Trophoblast cell (in vitro differentiated cells and primary cell): ENCODE data around the gene TLE1.

Source experiments
- DNase-seq, 2 donors: peaks; one replicate each; pipeline ENCODE4 v3.0.0-alpha.2; 2016
- H2AFZ ChIP-seq: 2 replicates; pipeline ENCODE4 v1.6.1; 2013; ENCODE audit warnings: low read length, moderate library complexity, mild to moderate bottlenecking; ENCODE audit not compliant: insufficient read depth, poor library complexity
- H2AK5ac ChIP-seq: 2 replicates; pipeline ENCODE4 v1.6.1; 2013; ENCODE audit warnings: mild to moderate bottlenecking, low read length
- H2BK120ac ChIP-seq: 2 replicates; pipeline ENCODE4 v1.6.1; 2013; ENCODE audit warnings: low read length, mild to moderate bottlenecking, moderate library complexity; ENCODE audit not compliant: insufficient read depth, poor library complexity
- H2BK12ac ChIP-seq: 2 replicates; pipeline ENCODE4 v1.6.1; 2013; ENCODE audit warnings: mild to moderate bottlenecking, low read length, moderate library complexity
- H2BK5ac ChIP-seq: 2 replicates; pipeline ENCODE4 v1.6.1; 2013; ENCODE audit warnings: low read length, low read depth, moderate library complexity, mild to moderate bottlenecking; ENCODE audit not compliant: poor library complexity
- H3K14ac ChIP-seq: 2 replicates; pipeline ENCODE4 v1.6.1; 2013; ENCODE audit warnings: mild to moderate bottlenecking, low read length
- H3K18ac ChIP-seq: 2 replicates; pipeline ENCODE4 v1.6.1; 2013; ENCODE audit warnings: mild to moderate bottlenecking, low read length
- H3K23ac ChIP-seq: 2 replicates; pipeline ENCODE4 v1.6.1; 2013; ENCODE audit warnings: low read length
- H3K27ac ChIP-seq: 2 replicates; pipeline ENCODE4 v1.5.1; 2013; ENCODE audit warnings: low read depth, mild to moderate bottlenecking, inconsistent platforms, low read length, moderate library complexity
- H3K27me3 ChIP-seq: 2 replicates; pipeline ENCODE4 v1.6.1; 2013; ENCODE audit warnings: inconsistent platforms, mild to moderate bottlenecking, low read length, moderate library complexity; ENCODE audit not compliant: insufficient read depth
- H3K36me3 ChIP-seq, 2 experiments: 1 replicate in 1 of 2; 2 replicates in 1 of 2; pipeline ENCODE4 v1.6.1; 2013; ENCODE audit warnings: low read length in 2 of 2, mild to moderate bottlenecking in 2 of 2, moderate library complexity in 1 of 2; ENCODE audit not compliant: insufficient read depth in 2 of 2, control insufficient read depth in 1 of 2
- H3K4ac ChIP-seq: 2 replicates; pipeline ENCODE4 v1.6.1; 2013; ENCODE audit warnings: low read depth, mild to moderate bottlenecking, low read length, moderate library complexity
- H3K4me1 ChIP-seq, 2 experiments: 1 replicate in 1 of 2; 2 replicates in 1 of 2; pipeline ENCODE4 v1.6.1; 2013; ENCODE audit warnings: low read length in 2 of 2, mild to moderate bottlenecking in 2 of 2, moderate library complexity in 1 of 2; ENCODE audit not compliant: insufficient read depth in 2 of 2, control insufficient read depth in 1 of 2
- H3K4me2 ChIP-seq: 2 replicates; pipeline ENCODE4 v1.6.1; 2013; ENCODE audit warnings: inconsistent platforms, mild to moderate bottlenecking, low read length, moderate library complexity
- H3K4me3 ChIP-seq: 2 replicates; pipeline ENCODE4 v1.5.1; 2013; ENCODE audit warnings: mild to moderate bottlenecking, low read depth, low read length, inconsistent platforms
- H3K79me1 ChIP-seq: one replicate; pipeline ENCODE4 v1.6.1; 2013; ENCODE audit warnings: low read length
- H3K79me2 ChIP-seq: 2 replicates; pipeline ENCODE4 v1.6.1; 2013; ENCODE audit warnings: low read length, mild to moderate bottlenecking; ENCODE audit not compliant: control insufficient read depth, insufficient read depth, poor library complexity
- H3K9ac ChIP-seq: 2 replicates; pipeline ENCODE4 v1.6.1; 2013; ENCODE audit warnings: mild to moderate bottlenecking, low read length
- H3K9me3 ChIP-seq: 2 replicates; pipeline ENCODE4 v1.6.1; 2013; ENCODE audit warnings: low read depth, mild to moderate bottlenecking, control low read depth, inconsistent platforms, low read length; ENCODE audit not compliant: insufficient read depth
- H4K12ac ChIP-seq: 2 replicates; pipeline ENCODE4 v1.6.1; 2013; ENCODE audit warnings: low read depth, mild to moderate bottlenecking, low read length, moderate library complexity
- H4K8ac ChIP-seq: 2 replicates; pipeline ENCODE4 v1.6.1; 2013; ENCODE audit warnings: low read depth, mild to moderate bottlenecking, low read length, moderate library complexity
- H4K91ac ChIP-seq: one replicate; pipeline ENCODE4 v1.6.1; 2013; ENCODE audit warnings: low read depth, mild to moderate bottlenecking, low read length, moderate library complexity
- WGBS: extraction: QIAGEN DNeasy Blood & Tissue Kit; methylation state at CpG from one replicate; pipeline ENCODE4 v1.1.7; 2013; ENCODE audit warnings: missing lambda C conversion rate; ENCODE audit not compliant: insufficient read length, insufficient coverage; ENCODE audit errors: extremely low coverage; 5-methylcytosine and 5-hydroxymethylcytosine counted together

The TLE1 gene

DNA sequence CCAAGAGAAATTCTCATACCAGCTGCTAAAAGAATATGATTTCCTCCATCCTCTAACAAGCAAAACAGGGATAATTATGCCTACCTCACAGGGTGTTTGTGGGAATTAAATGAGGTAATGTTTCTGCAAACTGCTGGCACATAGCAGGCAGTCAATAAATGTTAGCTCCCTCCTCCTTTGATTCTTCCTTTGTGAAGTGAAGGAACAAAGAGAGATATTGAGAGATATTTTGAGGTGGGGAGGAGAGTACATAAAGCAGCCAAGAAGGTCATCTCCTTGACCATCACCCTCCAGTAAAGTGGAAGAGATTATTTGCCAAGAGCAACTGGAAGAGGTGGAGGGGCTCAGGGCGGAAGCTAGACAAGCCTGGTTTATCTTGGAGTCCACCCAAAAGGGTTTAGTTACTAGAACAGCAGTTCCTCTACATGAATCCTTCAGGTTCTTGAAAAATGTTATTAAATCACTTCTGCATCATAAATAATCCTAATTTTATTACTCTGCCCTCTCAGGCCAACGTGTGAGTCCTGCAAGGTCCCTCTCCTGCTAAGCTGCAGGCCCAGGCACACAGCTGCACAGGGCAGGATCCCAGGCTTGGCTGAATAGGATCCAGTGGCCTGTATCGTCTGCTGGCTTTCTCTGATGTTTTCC is 35.0 kb upstream of the TLE1 start:
- no CpG with 5 or more reads among the region's 3 CpGs for WGBS
- no peaks in the 10 kb centered on the region for H3K79me2 ChIP-seq
- DNase-seq = no peak
- H2BK120ac ChIP-seq = no peak overlapping the region
- no peak overlapping the region for H3K18ac ChIP-seq
- H3K79me1 ChIP-seq = no peaks in the 10 kb centered on the region
- no peak overlapping the region for H4K91ac ChIP-seq
- H3K9ac ChIP-seq = no peak overlapping the region
- peaks cover 2% of the 10 kb centered on the region for H3K9me3 ChIP-seq
- H4K12ac ChIP-seq = no peak overlapping the region
- no peak overlapping the region for H3K4me3 ChIP-seq
- H3K4me2 ChIP-seq = no peak overlapping the region
- no peak overlapping the region for H2BK5ac ChIP-seq
- H2AK5ac ChIP-seq = no peak overlapping the region
- no peak overlapping the region for H3K27ac ChIP-seq
- H3K36me3 ChIP-seq = peaks cover 0 to 2% of the 10 kb centered on the region in 2 experiments
- H3K27me3 ChIP-seq = no peaks in the 10 kb centered on the region
- H3K4ac ChIP-seq = no peak overlapping the region
- no peak overlapping the region for H2BK12ac ChIP-seq
- H3K23ac ChIP-seq = no peak overlapping the region
- no peaks in the 10 kb centered on the region for H3K4me1 ChIP-seq
- no peak overlapping the region for H4K8ac ChIP-seq
- H3K14ac ChIP-seq = no peak overlapping the region
- H2AFZ ChIP-seq = no peak overlapping the region

DNA sequence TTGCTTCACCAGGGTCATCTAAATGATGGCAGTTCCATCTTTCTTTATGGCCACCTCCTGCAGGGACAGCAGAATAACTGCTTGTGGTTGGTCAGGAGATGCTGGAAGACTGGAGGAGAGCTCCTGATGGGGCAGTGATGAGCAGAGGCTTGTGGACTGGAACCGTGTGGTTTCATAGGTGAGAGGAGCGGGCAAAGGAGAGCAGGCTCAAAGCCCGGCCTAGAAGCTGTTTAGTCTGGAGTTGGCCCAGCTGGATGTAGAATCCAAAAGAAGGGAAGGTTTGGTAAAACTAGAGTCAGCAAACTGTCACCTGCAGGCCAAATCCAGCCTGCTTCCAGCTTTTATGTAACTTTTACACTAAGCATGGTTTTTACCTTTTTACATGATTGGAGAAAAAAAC is 32.9 kb upstream of the TLE1 start:
- H2AFZ ChIP-seq = no peak overlapping the region
- H3K18ac ChIP-seq = no peak overlapping the region
- no peaks in the 10 kb centered on the region for H3K79me1 ChIP-seq
- no peak overlapping the region for H2BK120ac ChIP-seq
- no peak overlapping the region for H4K8ac ChIP-seq
- H3K14ac ChIP-seq = no peak overlapping the region
- H2BK5ac ChIP-seq = no peak overlapping the region
- H3K27ac ChIP-seq = no peak overlapping the region
- H3K4ac ChIP-seq = no peak overlapping the region
- H3K9me3 ChIP-seq = peaks cover 3% of the 10 kb centered on the region
- peaks cover 0 to 2% of the 10 kb centered on the region in 2 experiments for H3K4me1 ChIP-seq
- no peak overlapping the region for H3K4me3 ChIP-seq
- no peak overlapping the region for H2AK5ac ChIP-seq
- H3K4me2 ChIP-seq = no peak overlapping the region
- H3K23ac ChIP-seq = no peak overlapping the region
- no CpG with 5 or more reads among the region's 3 CpGs for WGBS
- DNase-seq = no peak
- no peaks in the 10 kb centered on the region for H3K79me2 ChIP-seq
- H3K27me3 ChIP-seq = no peaks in the 10 kb centered on the region
- H3K9ac ChIP-seq = no peak overlapping the region
- H4K91ac ChIP-seq = no peak overlapping the region
- H2BK12ac ChIP-seq = no peak overlapping the region
- H3K36me3 ChIP-seq = peaks cover 0 to 2% of the 10 kb centered on the region in 2 experiments
- no peak overlapping the region for H4K12ac ChIP-seq

DNA sequence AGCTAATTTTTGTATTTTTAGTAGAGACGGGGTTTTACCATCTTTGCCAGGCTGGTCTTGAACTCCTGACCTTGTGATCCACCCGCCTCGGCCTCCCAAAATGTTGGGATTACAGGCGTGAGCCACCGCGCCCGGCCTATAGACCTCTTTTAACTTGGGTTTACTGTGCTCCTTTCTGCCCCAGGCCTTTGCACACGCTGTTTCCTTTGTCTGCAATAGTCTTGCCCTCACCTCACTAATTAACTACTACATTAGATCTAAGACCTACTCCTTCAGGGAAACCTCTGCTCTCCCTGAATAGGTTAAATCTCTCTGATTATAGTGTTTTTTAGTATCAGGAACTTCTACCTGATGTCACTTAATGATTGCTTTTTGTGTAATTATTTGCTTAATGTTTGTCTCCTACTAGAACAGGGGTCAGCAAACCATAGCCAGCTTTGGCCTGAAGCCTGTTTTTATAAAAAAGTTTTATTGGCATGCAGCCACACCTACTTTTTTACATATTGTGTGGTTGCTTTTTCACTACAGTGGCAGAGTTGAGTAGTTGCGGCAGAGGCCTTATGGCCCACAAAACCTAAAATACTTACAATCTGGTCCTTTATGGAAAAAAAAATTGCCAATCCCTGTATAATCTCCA is 31.2 kb upstream of the TLE1 start:
- no peaks in the 10 kb centered on the region for H3K79me2 ChIP-seq
- no peak overlapping the region for H2AK5ac ChIP-seq
- H2BK120ac ChIP-seq = no peak overlapping the region
- no peak overlapping the region for H3K18ac ChIP-seq
- H2BK5ac ChIP-seq = no peak overlapping the region
- no peak overlapping the region for H3K23ac ChIP-seq
- no peak overlapping the region for H3K4ac ChIP-seq
- H4K8ac ChIP-seq = no peak overlapping the region
- no peak overlapping the region for H3K9ac ChIP-seq
- no peak for DNase-seq
- H3K4me2 ChIP-seq = no peak overlapping the region
- no peak overlapping the region for H4K12ac ChIP-seq
- peaks cover 0 to 2% of the 10 kb centered on the region in 2 experiments for H3K36me3 ChIP-seq
- H3K79me1 ChIP-seq = no peaks in the 10 kb centered on the region
- H3K4me1 ChIP-seq = peaks cover 0 to 2% of the 10 kb centered on the region in 2 experiments
- no peak overlapping the region for H2BK12ac ChIP-seq
- H3K4me3 ChIP-seq = no peak overlapping the region
- H3K27me3 ChIP-seq = no peaks in the 10 kb centered on the region
- no peak overlapping the region for H2AFZ ChIP-seq
- no peak overlapping the region for H3K14ac ChIP-seq
- no peak overlapping the region for H3K27ac ChIP-seq
- no peak overlapping the region for H4K91ac ChIP-seq
- WGBS = no CpG with 5 or more reads among the region's 9 CpGs
- H3K9me3 ChIP-seq = peaks cover 3% of the 10 kb centered on the region

DNA sequence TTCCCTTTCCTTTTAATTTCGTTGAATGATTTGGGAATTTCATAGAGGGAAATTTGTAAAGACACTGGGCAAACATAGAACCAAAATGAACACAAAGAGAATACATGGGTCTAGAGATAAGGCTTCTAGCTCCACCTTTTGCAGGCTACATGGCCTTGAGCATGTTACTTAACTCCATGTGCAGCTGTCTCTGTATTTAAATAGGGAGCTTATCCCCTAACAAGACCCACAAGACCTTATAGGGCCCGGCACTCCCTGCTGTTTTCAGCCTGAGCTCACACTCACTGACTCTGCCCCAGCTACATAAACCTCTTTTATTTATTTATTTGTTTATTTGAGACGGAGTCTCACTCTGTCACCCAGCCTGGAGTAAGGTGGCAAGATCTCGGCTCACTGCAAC is 30.6 kb upstream of the TLE1 start:
- no peak overlapping the region for H4K91ac ChIP-seq
- peaks cover 0 to 2% of the 10 kb centered on the region in 2 experiments for H3K36me3 ChIP-seq
- H3K79me2 ChIP-seq = no peaks in the 10 kb centered on the region
- no peaks in the 10 kb centered on the region for H3K27me3 ChIP-seq
- H3K27ac ChIP-seq = no peak overlapping the region
- no peak overlapping the region for H3K4me2 ChIP-seq
- no peak overlapping the region for H3K4ac ChIP-seq
- no peak overlapping the region for H3K4me3 ChIP-seq
- H3K9ac ChIP-seq = no peak overlapping the region
- peaks cover 3% of the 10 kb centered on the region for H3K9me3 ChIP-seq
- H3K14ac ChIP-seq = no peak overlapping the region
- H2AK5ac ChIP-seq = no peak overlapping the region
- no peak overlapping the region for H2BK12ac ChIP-seq
- H3K23ac ChIP-seq = no peak overlapping the region
- H2BK120ac ChIP-seq = no peak overlapping the region
- H2AFZ ChIP-seq = no peak overlapping the region
- H4K12ac ChIP-seq = no peak overlapping the region
- H3K4me1 ChIP-seq = peaks cover 0 to 2% of the 10 kb centered on the region in 2 experiments
- no CpG with 5 or more reads among the region's 4 CpGs for WGBS
- no peak overlapping the region for H3K18ac ChIP-seq
- no peak for DNase-seq
- no peaks in the 10 kb centered on the region for H3K79me1 ChIP-seq
- no peak overlapping the region for H2BK5ac ChIP-seq
- no peak overlapping the region for H4K8ac ChIP-seq
